HepG2 (cell line): Measurements from ENCODE around the gene EMC9. TPM values are rescaled to one million over a fixed set of nuclear protein-coding genes. Genes with fewer than 3 reads are reported as not detected.

ENCODE experiments used
- ATF4 ChIP-seq, 2 experiments: fragments of 450-650 bp in 1 of 2; sonication (generic) in 1 of 2; formaldehyde crosslinking; IDR thresholded peaks; 2 replicates each; pipeline versions ENCODE4 v1.5.0 to v1.8.0; 2020 to 2022; ENCODE audit warnings: mild to moderate bottlenecking in 1 of 2, missing genetic modification reagents in 1 of 2
- CHD4 ChIP-seq: fragments of 200-600 bp; sonication (generic); IDR thresholded peaks from 2 replicates; pipeline ENCODE4 v1.7.0; 2017; ENCODE audit warnings: mild to moderate bottlenecking, low read length, borderline replicate concordance
- FOXO1 ChIP-seq: sonication (generic); formaldehyde crosslinking; IDR thresholded peaks from 2 replicates; pipeline ENCODE4 v1.4.0; 2020; ENCODE audit warnings: missing genetic modification reagents
- HDAC1 ChIP-seq: sonication (generic); formaldehyde crosslinking; IDR thresholded peaks from 2 replicates; pipeline ENCODE4 v1.5.1; 2020; ENCODE audit warnings: mild to moderate bottlenecking, missing genetic modification reagents
- KAT2B ChIP-seq: fragments of 150-350 bp; IDR thresholded peaks from 2 replicates; pipeline ENCODE4 v1.6.1; 2014; ENCODE audit warnings: low read depth, low read length, borderline replicate concordance
- KMT2B ChIP-seq: IDR thresholded peaks from 2 replicates; pipeline ENCODE4 v1.6.1; 2016; ENCODE audit warnings: missing genetic modification reagents, missing compliant biosample characterization
- MXD4 ChIP-seq: IDR thresholded peaks from 2 replicates; pipeline ENCODE4 v1.6.1; 2016; ENCODE audit warnings: mild to moderate bottlenecking, missing biosample characterization, missing genetic modification reagents
- MYC ChIP-seq: sonication (generic); formaldehyde crosslinking; IDR thresholded peaks from 2 replicates; pipeline ENCODE4 v1.9.0; 2021; ENCODE audit warnings: missing genetic modification reagents, borderline replicate concordance
- RNF2 ChIP-seq: fragments of 450-650 bp; conservative IDR thresholded peaks from 2 replicates; pipeline ENCODE4 v1.6.1; 2016; ENCODE audit warnings: low read depth
- SMAD1 ChIP-seq: sonication (generic); formaldehyde crosslinking; IDR thresholded peaks from 2 replicates; pipeline ENCODE4 v1.4.0; 2020; ENCODE audit warnings: missing genetic modification reagents, low read depth, mild to moderate bottlenecking, borderline replicate concordance
- SPEN ChIP-seq: sonication (generic); formaldehyde crosslinking; IDR thresholded peaks from 2 replicates; pipeline ENCODE4 v1.5.1; 2020; ENCODE audit warnings: low read depth, mild to moderate bottlenecking, missing genetic modification reagents
- TAF15 ChIP-seq: fragments of 200-400 bp; formaldehyde crosslinking; IDR thresholded peaks from one replicate; pipeline ENCODE4 v1.6.1; 2018; ENCODE audit warnings: mild to moderate bottlenecking, low read depth, low read length; ENCODE audit not compliant: poor library complexity, severe bottlenecking
- THAP11 ChIP-seq: IDR thresholded peaks from 2 replicates; pipeline ENCODE4 v1.6.1; 2016; ENCODE audit warnings: missing biosample characterization, missing genetic modification reagents
- ZBTB43 ChIP-seq: sonication (generic); formaldehyde crosslinking; conservative IDR thresholded peaks from 2 replicates; pipeline ENCODE4 v1.4.0; 2020; ENCODE audit warnings: missing genetic modification reagents
- ZNF546 ChIP-seq: sonication (generic); formaldehyde crosslinking; conservative IDR thresholded peaks from 2 replicates; pipeline ENCODE4 v1.8.1; 2023; ENCODE audit warnings: mild to moderate bottlenecking, missing genetic modification reagents
- ZNF605 ChIP-seq: sonication (generic); formaldehyde crosslinking; IDR thresholded peaks from 2 replicates; pipeline ENCODE4 v1.8.0; 2022; ENCODE audit warnings: mild to moderate bottlenecking, missing genetic modification reagents
- ZNF775 ChIP-seq: sonication (generic); formaldehyde crosslinking; IDR thresholded peaks from 2 replicates; pipeline ENCODE4 v1.4.0; 2020; ENCODE audit warnings: missing genetic modification reagents, mild to moderate bottlenecking, moderate library complexity, borderline replicate concordance
- ZSCAN29 ChIP-seq: sonication (generic); formaldehyde crosslinking; conservative IDR thresholded peaks from 2 replicates; pipeline ENCODE4 v1.4.0; 2020; ENCODE audit warnings: mild to moderate bottlenecking, missing genetic modification reagents
- polyA plus RNA-seq, 8 experiments: library from polyadenylated mRNA; depleted of rRNA in 3 of 8; stranded (reverse) in 7 of 8; unstranded in 1 of 8; fragments of >200 nt; fragmentation: Illumina TruSeq in 4 of 8; extraction: Trizol in 4 of 8; gene quantifications; 2 replicates each; pipeline versions ENCODE4 v1.2.1 to v1.2.3, GENCODE V29; 2011 to 2016; ENCODE audit warnings: low read depth in 4 of 8, missing spikeins in 1 of 8, mixed read lengths in 1 of 8; ENCODE audit not compliant: insufficient read depth in 1 of 8
- total RNA-seq, 5 experiments: library from RNA; depleted of rRNA; stranded (reverse); fragments of >200 nt; fragmentation: Illumina TruSeq; extraction: Trizol; gene quantifications; 2 replicates each; pipeline ENCODE4 v1.2.3, GENCODE V29; 2016; ENCODE audit warnings: low read depth in 1 of 5

EMC9 gene
- total and polyA plus RNA-seq, 2 of the 13 experiments (the other 11 are each of a cell fraction or from before 2014, with no cell fraction given) = 60.5 to 78.7 TPM

DNA sequence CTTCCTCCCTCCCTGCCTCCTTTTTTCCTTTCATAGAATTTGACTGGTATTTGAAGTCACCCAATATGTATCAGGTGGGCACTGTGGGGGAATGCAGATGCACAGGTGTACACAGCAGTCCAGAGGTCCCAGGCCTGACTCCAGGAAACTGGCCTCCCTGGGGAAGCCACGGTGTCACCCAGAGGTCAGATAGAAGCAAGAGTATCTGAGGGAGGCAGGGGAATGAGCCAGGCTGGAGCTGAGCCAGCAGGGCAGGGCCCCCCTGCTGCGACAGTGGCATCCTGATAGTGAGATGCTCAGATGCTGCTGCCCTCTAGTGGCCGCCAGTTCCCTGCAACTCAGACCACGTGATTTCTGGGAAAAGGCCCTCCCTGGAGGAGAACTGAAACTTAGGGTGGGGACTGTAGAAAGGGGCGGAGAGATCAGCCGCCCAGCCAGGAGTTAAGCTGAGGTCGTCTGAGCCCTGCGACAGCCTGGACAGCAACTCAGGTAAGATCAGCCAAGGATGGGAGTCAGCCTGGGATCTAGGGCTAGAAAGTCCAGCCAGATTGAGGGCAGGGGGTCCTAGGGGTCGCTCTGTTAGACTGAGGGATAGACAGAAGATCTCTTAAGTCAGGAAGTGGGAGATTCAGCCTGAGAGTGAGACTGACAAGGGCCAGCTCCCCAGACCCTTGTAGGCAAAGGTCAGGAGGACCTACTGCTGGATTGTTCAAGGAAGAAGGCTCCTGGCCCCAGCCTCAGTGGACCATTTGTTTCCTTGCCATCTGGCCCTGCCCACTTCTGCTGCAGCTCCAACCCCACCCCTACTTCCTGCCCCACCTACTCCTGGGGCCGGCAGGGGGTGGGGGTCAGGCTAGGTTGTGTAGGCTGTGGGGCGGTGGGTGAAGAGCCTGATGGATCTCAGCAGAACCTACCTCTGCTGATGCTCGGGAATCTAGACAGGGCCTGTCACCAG lies 19.7 kb upstream of the EMC9 start, which contains the start of gene IRF9 (continued):
- TF ChIP-seq HDAC1 (CRISPR knock-in tag) = peak; percentile 100
- TF ChIP-seq RNF2 = peak; percentile 76
- peak; percentile 95 for TF ChIP-seq THAP11
- TF ChIP-seq SMAD1 = peak; percentile 99; the same call in 1 of the 2 replicates
- peak; percentile 99 for TF ChIP-seq SPEN (CRISPR knock-in tag)
- TF ChIP-seq KAT2B = no peak
- peak; percentile 87 for TF ChIP-seq FOXO1
- TF ChIP-seq ZSCAN29 (CRISPR knock-in tag) = no peak
- peak; percentile 97 for TF ChIP-seq TAF15
- no peak; the same call in 1 of the 2 replicates for TF ChIP-seq ZBTB43 (CRISPR knock-in tag)
- peak in 1 of 2 experiments; percentile 93; a peak in 2 of 4 replicates for TF ChIP-seq ATF4 (CRISPR knock-in tag; IDR thresholded peaks at IDR 0.05)
- TF ChIP-seq ZNF775 (CRISPR knock-in tag) = no peak
- no peak for TF ChIP-seq CHD4
- peak; percentile 99 for TF ChIP-seq ZNF605 (CRISPR knock-in tag)
- TF ChIP-seq ZNF546 = peak; percentile 89
- TF ChIP-seq MXD4 (CRISPR knock-in tag) = peak; percentile 99
- peak; percentile 91 for TF ChIP-seq KMT2B (CRISPR knock-in tag)
- peak; percentile 99 for TF ChIP-seq MYC (CRISPR knock-in tag)
